Glutamatergic neuron (in vitro differentiated cells): Measurements from ENCODE around the gene TSPAN9. TPM values are rescaled to one million over a fixed set of nuclear protein-coding genes. Genes with fewer than 3 reads are reported as not detected.
A peak's percentile ranks its signal among the peaks of the same experiment; 100 is the strongest.

Source experiments
- DNase-seq: peaks from one replicate; pipeline ENCODE4 v3.0.0; 2022
- H3K27ac Mint-ChIP-seq: one replicate; pipeline ENCODE4 v1.8.0; 2020; ENCODE audit warnings: mild to moderate bottlenecking, mixed read lengths, inconsistent platforms; ENCODE audit not compliant: unreplicated experiment
- H3K27me3 Mint-ChIP-seq: one replicate; pipeline ENCODE4 v1.8.0; 2020; ENCODE audit warnings: mild to moderate bottlenecking, moderate library complexity, mixed read lengths, inconsistent platforms; ENCODE audit not compliant: unreplicated experiment
- H3K36me3 Mint-ChIP-seq: one replicate; pipeline ENCODE4 v1.8.0; 2020; ENCODE audit warnings: mild to moderate bottlenecking, mixed read lengths, inconsistent platforms; ENCODE audit not compliant: unreplicated experiment
- H3K4me1 Mint-ChIP-seq: one replicate; pipeline ENCODE4 v1.8.0; 2020; ENCODE audit warnings: mild to moderate bottlenecking, low read depth, mixed read lengths, inconsistent platforms; ENCODE audit not compliant: unreplicated experiment
- H3K4me3 Mint-ChIP-seq: one replicate; pipeline ENCODE4 v1.8.0; 2020; ENCODE audit warnings: mild to moderate bottlenecking, mixed read lengths, inconsistent platforms; ENCODE audit not compliant: unreplicated experiment
- H3K9me3 Mint-ChIP-seq: one replicate; pipeline ENCODE4 v1.8.0; 2020; ENCODE audit warnings: mild to moderate bottlenecking, moderate library complexity, mixed read lengths, inconsistent platforms; ENCODE audit not compliant: unreplicated experiment
- total RNA-seq: library from RNA; stranded (reverse); fragmentation: NEBNext Ultra II Directional; extraction: Animal tissue kit (Norgen Biotek cat#: 25700); gene quantifications from one replicate; pipeline ENCODE4 v1.2.1, GENCODE V29; 2021; ENCODE audit not compliant: unreplicated experiment
- TF ChIP-seq, protein P1 (sequence below): fragments of 200-600 bp; sonication (generic); IDR thresholded peaks from one replicate; pipeline ENCODE4 v1.5.0; 2021; ENCODE audit not compliant: partially characterized antibody, unreplicated experiment

Gene TSPAN9
- total RNA-seq, 1 donor from 2014 or later: 142 TPM

DNA sequence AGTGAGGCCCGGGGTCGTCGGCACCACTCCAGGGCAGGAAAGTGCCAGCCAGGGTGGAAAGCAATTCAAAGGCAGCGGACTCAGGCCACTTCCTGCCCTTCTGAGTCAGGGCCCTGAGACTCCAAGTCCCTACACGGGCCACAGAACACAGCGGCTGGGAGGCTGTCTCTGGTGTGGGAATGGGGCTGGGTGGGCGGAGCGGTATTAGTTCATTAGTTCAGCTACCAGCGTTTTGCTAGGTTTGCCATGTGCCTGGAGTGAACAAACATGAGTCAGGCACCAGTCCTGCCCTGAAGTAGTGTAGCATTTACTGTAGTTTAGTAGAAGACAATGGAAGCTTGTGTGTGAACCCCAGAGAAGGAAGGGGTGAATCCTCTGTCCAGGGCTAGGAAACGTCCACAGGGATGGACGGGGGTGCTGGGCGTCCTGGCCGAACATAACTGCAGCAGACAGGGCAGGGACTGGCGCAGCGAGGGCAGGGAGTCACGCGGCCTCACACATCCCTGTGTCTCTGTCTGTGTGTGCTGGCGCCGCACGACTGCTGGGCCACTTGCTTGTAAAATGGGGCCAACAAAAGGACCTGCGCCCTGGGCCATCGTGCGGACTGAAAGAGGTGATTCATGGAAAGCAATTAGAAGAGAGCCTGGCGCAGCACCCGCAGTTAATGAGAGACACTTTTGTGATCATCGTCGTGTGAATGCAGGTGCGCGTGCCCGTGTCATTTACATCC, 227.4 kb downstream of the TSPAN9 start:
- peaks cover 34% of the 10 kb centered on the region for H3K4me1 Mint-ChIP-seq
- H3K9me3 Mint-ChIP-seq: peaks cover 15% of the 10 kb centered on the region
- peaks cover 19% of the 10 kb centered on the region for H3K27me3 Mint-ChIP-seq
- DNase-seq: no peak
- no peak overlapping the region for H3K27ac Mint-ChIP-seq
- H3K4me3 Mint-ChIP-seq: no peak overlapping the region
- no peaks in the 10 kb centered on the region for H3K36me3 Mint-ChIP-seq
- TF ChIP-seq, protein P1, sequence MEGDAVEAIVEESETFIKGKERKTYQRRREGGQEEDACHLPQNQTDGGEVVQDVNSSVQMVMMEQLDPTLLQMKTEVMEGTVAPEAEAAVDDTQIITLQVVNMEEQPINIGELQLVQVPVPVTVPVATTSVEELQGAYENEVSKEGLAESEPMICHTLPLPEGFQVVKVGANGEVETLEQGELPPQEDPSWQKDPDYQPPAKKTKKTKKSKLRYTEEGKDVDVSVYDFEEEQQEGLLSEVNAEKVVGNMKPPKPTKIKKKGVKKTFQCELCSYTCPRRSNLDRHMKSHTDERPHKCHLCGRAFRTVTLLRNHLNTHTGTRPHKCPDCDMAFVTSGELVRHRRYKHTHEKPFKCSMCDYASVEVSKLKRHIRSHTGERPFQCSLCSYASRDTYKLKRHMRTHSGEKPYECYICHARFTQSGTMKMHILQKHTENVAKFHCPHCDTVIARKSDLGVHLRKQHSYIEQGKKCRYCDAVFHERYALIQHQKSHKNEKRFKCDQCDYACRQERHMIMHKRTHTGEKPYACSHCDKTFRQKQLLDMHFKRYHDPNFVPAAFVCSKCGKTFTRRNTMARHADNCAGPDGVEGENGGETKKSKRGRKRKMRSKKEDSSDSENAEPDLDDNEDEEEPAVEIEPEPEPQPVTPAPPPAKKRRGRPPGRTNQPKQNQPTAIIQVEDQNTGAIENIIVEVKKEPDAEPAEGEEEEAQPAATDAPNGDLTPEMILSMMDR: no peak

DNA sequence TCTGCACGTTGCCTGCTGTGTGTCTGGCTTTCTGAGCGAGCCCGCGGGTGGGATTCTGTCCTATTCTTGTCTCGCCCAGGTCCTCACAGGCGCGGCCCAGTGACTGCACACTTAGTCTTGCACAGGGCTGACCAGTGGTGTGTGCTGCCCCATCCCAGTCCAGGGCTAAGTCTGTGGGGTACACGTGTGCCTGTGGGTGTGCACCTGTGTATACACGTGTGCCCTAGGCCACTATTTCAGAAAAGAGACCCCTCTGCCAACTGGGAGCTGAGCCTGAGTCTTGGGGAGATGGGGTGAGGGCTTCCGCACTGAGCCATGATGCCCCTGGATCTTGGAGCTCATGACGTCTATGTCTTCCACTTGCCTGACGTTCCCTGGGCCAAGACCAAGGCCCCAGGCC, 228.3 kb downstream of the TSPAN9 start:
- H3K36me3 Mint-ChIP-seq: no peaks in the 10 kb centered on the region
- H3K4me1 Mint-ChIP-seq: peaks cover 26% of the 10 kb centered on the region
- H3K9me3 Mint-ChIP-seq: peaks cover 14% of the 10 kb centered on the region
- no peak overlapping the region for H3K27ac Mint-ChIP-seq
- TF ChIP-seq, protein P1: no peak
- H3K27me3 Mint-ChIP-seq: peaks cover 19% of the 10 kb centered on the region
- no peak for DNase-seq
- H3K4me3 Mint-ChIP-seq: no peak overlapping the region

DNA sequence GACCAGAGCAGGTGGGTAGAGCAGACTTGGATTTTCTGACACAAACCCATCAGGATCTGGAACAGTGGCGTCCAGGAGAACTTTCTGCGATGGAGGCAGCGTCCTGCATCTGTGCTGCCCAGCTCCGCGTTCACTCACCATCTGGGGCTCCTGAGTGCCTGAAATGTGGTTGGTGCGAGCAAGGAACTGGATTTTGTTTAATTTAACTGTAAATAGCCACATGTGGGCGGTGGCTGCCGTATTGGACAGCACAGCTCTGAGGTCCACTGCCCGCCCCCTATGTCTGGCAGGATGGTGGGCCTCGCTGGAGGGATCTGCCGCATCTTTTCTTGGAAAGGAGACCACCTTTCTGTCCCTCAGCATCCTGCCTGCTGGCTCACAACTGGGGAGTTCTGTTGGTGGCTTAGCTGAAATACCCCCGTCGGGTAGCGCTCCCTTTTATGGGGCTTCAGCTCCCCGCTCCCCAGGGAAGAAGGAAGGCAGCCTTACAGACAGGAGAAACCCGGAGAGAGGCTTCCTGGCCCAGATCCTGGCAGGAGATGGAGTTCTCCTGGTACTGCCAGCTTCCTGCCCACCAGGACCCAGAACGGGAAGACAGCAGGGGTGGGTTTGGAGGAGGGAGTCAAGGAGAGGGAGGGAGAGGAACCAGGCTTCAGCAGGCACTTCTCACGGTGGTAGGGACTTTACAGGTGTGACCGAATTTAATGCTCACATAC, 228.9 kb downstream of the TSPAN9 start:
- DNase-seq: no peak
- Mint-ChIP-seq H3K36me3 (no peaks in the 10 kb centered on the region), H3K27ac (peak overlapping the region; percentile 17), H3K4me1 (peaks cover 20% of the 10 kb centered on the region), H3K27me3 (peaks cover 19% of the 10 kb centered on the region), H3K4me3 (no peak overlapping the region), H3K9me3 (peaks cover 8% of the 10 kb centered on the region)
- TF ChIP-seq, protein P1: no peak

DNA sequence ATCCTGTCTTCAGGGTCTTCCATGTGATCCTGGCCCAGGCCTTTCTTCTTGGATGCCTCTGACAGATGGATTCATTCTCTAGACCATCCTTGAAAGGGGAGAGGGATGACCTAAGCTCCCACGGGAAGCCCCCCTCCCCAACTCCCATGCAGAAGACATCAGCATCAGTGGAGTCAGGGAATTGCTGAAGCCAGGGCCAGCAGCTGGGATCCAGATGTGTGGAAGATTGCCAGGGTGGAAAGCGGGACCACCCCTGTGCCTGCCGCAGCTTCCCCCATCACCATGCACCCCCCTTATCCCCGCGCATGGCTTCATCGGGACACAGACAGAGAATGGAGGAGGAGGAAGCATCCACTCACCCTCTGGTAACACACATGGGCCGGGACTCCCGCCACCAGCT, 230.2 kb downstream of the TSPAN9 start:
- no peak overlapping the region for H3K27ac Mint-ChIP-seq
- peaks cover 21% of the 10 kb centered on the region for H3K27me3 Mint-ChIP-seq
- H3K4me1 Mint-ChIP-seq: peaks cover 22% of the 10 kb centered on the region
- no peak for DNase-seq
- TF ChIP-seq, protein P1: no peak
- H3K36me3 Mint-ChIP-seq: no peaks in the 10 kb centered on the region
- peaks cover 8% of the 10 kb centered on the region for H3K9me3 Mint-ChIP-seq
- H3K4me3 Mint-ChIP-seq: no peak overlapping the region

DNA sequence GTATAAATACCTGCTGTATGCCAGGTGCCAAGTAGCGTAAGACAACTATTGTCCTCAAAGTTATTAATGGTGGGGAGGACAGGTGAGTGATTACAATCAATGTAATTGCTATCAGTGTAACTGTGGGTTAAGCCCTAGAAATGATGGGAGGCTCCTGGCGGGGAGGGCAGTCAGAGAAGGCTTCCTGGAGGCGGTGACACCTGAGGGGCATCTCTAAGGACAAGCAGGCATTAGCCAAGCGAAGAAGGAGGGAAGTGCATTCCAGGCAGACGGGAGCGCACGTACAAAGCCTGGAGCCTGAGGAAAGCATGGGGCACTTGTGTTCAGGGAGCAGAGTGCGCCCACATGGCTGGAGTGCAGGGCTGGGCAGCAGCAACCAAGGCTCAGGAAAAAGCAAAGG, 230.9 kb downstream of the TSPAN9 start:
- peaks cover 15% of the 10 kb centered on the region for H3K27me3 Mint-ChIP-seq
- H3K4me1 Mint-ChIP-seq: peaks cover 20% of the 10 kb centered on the region
- TF ChIP-seq, protein P1: no peak
- DNase-seq: no peak
- H3K9me3 Mint-ChIP-seq: peaks cover 2% of the 10 kb centered on the region
- H3K4me3 Mint-ChIP-seq: peak overlapping the region; percentile 49
- H3K36me3 Mint-ChIP-seq: no peaks in the 10 kb centered on the region
- no peak overlapping the region for H3K27ac Mint-ChIP-seq
